Natural killer cell (primary cell): ENCODE measurements around the gene TBATA. TPM values are rescaled to one million over a fixed set of nuclear protein-coding genes. Genes with fewer than 3 reads are reported as not detected.

ENCODE experiments used
- ATAC-seq, 3 donors: fragments of 150-1000 bp in 2 of 3; fragments of 200-7000 bp in 1 of 3; cut with Tn5 transposase; 1 replicate in 1 of 3; 2 replicates in 2 of 3; pipeline ENCODE4 v1.10.0; 2021; ENCODE audit warnings: mild to moderate bottlenecking in 2 of 3, moderate library complexity in 2 of 3
- DNase-seq, 2 donors: peaks; one replicate each; pipeline versions ENCODE4 v3.0.0 to v3.0.0-alpha.2; 2013 to 2021; ENCODE audit warnings: mixed read lengths in 1 of 2
- H3K27ac ChIP-seq: one replicate; pipeline ENCODE4 v1.5.1; 2013; ENCODE audit warnings: mild to moderate bottlenecking, low read length
- H3K27me3 ChIP-seq: one replicate; pipeline ENCODE4 v1.6.1; 2013; ENCODE audit warnings: low read length; ENCODE audit not compliant: control insufficient read depth, insufficient read depth
- H3K36me3 ChIP-seq: one replicate; pipeline ENCODE4 v1.6.1; 2013; ENCODE audit warnings: low read length; ENCODE audit not compliant: control insufficient read depth, insufficient read depth
- H3K4me1 ChIP-seq: one replicate; pipeline ENCODE4 v1.6.1; 2013; ENCODE audit warnings: low read length; ENCODE audit not compliant: control insufficient read depth, insufficient read depth
- H3K4me3 ChIP-seq: one replicate; pipeline ENCODE4 v1.5.1; 2013; ENCODE audit warnings: low read length
- H3K9me3 ChIP-seq: one replicate; pipeline ENCODE4 v1.6.1; 2013; ENCODE audit warnings: low read length; ENCODE audit not compliant: control insufficient read depth, insufficient read depth
- H3K27ac Mint-ChIP-seq, 2 donors: one replicate each; pipeline ENCODE4 v1.8.0; 2022; ENCODE audit warnings: mild to moderate bottlenecking in 2 of 2, mixed read lengths in 2 of 2, moderate library complexity in 1 of 2
- H3K27me3 Mint-ChIP-seq, 2 donors: one replicate each; pipeline ENCODE4 v1.8.0; 2022; ENCODE audit warnings: low read depth in 2 of 2, mixed read lengths in 2 of 2
- H3K36me3 Mint-ChIP-seq: one replicate; pipeline ENCODE4 v1.8.0; 2022; ENCODE audit warnings: mixed read lengths
- H3K4me1 Mint-ChIP-seq, 2 donors: one replicate each; pipeline ENCODE4 v1.8.0; 2022; ENCODE audit warnings: mixed read lengths in 2 of 2
- H3K4me3 Mint-ChIP-seq: one replicate; pipeline ENCODE4 v1.8.0; 2022; ENCODE audit warnings: mild to moderate bottlenecking, moderate library complexity, mixed read lengths
- H3K9me3 Mint-ChIP-seq, 2 donors: one replicate each; pipeline ENCODE4 v1.8.0; 2022; ENCODE audit warnings: mixed read lengths in 2 of 2
- WGBS: methylation state at CpG from one replicate; pipeline ENCODE4 v1.1.7; 2013; ENCODE audit warnings: missing lambda C conversion rate; ENCODE audit not compliant: insufficient coverage; 5-methylcytosine and 5-hydroxymethylcytosine counted together
- intact Hi-C: fragments of 100-400 bp; cut with micrococcal nuclease; formaldehyde crosslinking; loops from one replicate; pipeline ENCODE4 v1.14.2; 2022
- total RNA-seq, 4 donors: library from RNA; stranded (reverse); fragments of 120-200 nt in 1 of 4; gene quantifications; one replicate each; pipeline versions ENCODE4 v1.2.3 to v1.2.4, GENCODE V29; 2013 to 2022
- TF ChIP-seq, protein P1 (sequence below): fragments of 200-600 bp; IDR thresholded peaks from one replicate; pipeline ENCODE4 v1.8.0; 2022; ENCODE audit warnings: antibody characterized with exemption

The TBATA gene
- total RNA-seq, 3 donors from 2014 or later (not counting 1 experiment from before 2014, with no cell fraction given) = 0.16 TPM; not detected in 2

DNA sequence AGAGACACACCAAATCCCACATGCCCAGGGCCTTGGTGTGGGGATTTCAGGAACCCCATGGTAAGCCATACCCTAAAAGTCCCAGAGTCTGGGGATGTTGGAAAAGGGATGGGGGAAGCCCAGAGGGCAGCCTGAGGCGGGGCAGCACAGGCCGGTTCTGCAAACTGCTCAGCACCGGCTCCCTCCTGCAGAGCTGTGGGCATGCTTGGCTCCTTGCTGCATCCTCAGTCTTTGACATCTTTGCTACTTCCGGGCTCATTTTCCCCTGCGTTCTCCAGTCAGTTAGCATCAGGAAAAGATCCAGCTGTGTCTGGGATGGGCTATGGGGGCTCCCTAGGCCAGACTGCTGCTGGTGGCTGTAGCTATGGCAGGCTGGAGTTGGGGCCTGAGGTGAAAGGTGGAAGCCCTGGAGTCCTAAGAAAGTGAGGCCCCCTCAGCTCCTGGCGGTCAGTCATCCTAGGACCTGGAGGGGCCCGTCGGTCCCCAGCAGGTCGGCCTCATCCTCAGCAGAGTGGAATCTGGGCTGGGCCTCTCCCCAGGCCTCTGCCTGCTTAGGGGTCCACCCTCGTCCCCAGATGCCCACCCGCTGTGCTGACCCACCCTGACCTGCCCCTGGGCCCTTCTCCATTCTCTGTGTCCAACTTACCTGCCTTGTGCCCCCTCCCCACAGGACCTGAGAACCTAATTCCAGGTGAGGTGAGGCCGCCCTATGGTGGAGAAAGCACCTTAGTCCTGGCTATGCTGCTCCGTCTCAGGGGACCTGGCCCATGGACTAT, 9.3 kb downstream of the TBATA start:
- DNase-seq = peak in 1 of 2 donors; percentile 12

DNA sequence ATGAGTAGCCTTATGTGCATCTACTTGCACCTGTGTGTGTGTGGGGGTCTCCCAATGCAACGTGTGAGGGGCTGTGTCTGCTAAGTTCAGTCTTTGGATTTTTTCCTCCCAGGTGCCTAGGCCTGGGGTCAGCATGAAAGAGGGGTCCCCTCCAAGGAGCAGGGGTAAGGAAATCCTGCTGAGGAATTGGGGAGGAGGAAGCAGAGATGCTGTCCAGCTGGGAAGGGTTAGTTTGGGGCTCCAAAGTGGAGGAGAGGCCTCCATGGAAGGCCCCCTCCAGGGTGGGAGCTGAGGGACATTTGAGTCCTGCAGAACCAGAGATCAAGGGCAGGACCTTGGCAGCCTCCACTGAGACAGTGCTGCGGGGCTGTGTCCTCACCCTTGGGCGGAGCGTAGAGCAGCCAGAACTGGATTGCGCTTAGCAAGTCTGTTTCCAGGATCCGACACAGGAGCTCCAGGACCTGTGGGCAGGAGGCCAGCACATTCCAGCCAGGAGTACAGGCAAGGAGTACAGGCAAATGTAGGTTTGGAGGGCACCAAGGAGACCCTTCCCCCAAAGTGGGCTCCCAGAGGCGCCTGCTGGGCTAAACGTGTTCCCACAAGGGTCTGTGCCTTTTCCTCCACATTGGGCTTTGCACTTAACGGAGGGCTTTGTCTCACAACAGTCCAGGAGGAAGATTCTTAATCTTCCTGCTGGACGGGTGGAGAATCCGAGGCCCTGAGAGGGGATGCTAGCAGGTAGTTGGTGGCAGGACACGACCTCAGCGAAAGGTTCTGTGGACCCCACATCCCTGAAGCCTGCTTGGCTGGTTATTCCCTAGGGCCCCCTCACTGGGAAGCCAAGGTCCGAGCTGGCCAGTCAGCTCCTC, 10.1 kb downstream of the TBATA start:
- no peak for ATAC-seq
- H3K27ac Mint-ChIP-seq = no peak overlapping the region

More for the DNA sequence above, 9.3 kb downstream of the TBATA start:
- TF ChIP-seq, protein P1, sequence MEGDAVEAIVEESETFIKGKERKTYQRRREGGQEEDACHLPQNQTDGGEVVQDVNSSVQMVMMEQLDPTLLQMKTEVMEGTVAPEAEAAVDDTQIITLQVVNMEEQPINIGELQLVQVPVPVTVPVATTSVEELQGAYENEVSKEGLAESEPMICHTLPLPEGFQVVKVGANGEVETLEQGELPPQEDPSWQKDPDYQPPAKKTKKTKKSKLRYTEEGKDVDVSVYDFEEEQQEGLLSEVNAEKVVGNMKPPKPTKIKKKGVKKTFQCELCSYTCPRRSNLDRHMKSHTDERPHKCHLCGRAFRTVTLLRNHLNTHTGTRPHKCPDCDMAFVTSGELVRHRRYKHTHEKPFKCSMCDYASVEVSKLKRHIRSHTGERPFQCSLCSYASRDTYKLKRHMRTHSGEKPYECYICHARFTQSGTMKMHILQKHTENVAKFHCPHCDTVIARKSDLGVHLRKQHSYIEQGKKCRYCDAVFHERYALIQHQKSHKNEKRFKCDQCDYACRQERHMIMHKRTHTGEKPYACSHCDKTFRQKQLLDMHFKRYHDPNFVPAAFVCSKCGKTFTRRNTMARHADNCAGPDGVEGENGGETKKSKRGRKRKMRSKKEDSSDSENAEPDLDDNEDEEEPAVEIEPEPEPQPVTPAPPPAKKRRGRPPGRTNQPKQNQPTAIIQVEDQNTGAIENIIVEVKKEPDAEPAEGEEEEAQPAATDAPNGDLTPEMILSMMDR = no peak
- Histone ChIP-seq H3K36me3 (no peaks in the 10 kb centered on the region), H3K27me3 (no peaks in the 10 kb centered on the region), H3K9me3 (no peaks in the 10 kb centered on the region), H3K27ac (no peak overlapping the region), H3K4me1 (no peaks in the 10 kb centered on the region), H3K4me3 (no peak overlapping the region)
- intact Hi-C loops = no loop called here
- Mint-ChIP-seq H3K36me3 (no peaks in the 10 kb centered on the region), H3K9me3 (no peaks in the 10 kb centered on the region), H3K27me3 (no peaks in the 10 kb centered on the region), H3K4me3 (no peak overlapping the region), H3K27ac (no peak overlapping the region), H3K4me1 (peaks cover 0 to 4% of the 10 kb centered on the region in 2 donors)
- no peak for ATAC-seq
- 90% methylated on average over 13 of the region's 13 CpGs for WGBS

DNA sequence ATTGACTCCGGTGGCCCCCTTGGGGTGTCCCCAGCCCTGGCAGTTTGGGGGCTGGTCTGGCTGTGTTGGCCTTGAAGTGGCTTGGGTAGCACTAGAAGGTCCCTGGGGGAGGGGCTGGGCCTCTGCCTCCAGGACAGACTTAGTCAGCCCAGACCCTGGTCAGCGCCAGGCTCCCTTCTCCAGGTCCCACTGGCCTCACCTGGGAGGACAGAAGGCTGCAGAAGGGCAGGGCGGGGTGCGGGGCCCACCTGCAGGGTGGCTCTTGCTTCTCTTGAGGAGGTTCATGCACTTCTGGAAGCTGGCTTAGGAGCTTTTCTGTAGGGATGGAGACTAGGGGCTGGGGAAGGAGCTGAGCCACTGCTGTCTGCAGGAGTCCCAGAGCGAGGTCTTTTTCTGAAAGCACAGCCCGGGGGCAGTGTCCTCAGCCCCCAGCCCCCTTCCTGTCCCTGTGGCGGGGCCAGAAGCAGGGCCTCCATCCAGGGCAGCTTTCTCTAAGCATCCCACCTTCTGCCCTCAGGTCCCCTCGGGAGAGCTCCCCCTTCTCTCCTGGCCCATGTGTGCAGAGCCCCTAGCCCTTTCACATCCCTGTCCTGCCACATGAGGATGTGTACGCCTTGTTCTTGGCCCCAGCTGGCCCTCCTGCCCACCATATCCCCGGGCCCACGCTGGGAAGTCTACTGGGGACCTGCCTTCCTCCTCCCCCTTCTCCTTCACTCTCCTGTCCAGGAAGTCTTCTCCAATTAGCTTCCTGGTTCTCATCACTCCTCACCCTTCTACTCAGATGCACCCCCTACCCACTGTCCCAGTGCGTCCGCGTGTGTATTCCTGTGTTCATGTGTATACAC, 11.0 kb downstream of the TBATA start:
- no peaks in the 10 kb centered on the region for H3K4me1 ChIP-seq
- ATAC-seq = no peak
- Mint-ChIP-seq H3K4me3 (no peak overlapping the region), H3K9me3 (no peaks in the 10 kb centered on the region), H3K4me1 (peaks cover 0 to 4% of the 10 kb centered on the region in 2 donors), H3K27ac (no peak overlapping the region), H3K36me3 (no peaks in the 10 kb centered on the region), H3K27me3 (no peaks in the 10 kb centered on the region)
- no peaks in the 10 kb centered on the region for H3K9me3 ChIP-seq
- DNase-seq = peak in 1 of 2 donors; percentile 11
- H3K4me3 ChIP-seq = no peak overlapping the region
- no peaks in the 10 kb centered on the region for H3K27me3 ChIP-seq
- H3K27ac ChIP-seq = no peak overlapping the region
- WGBS = 85% methylated on average over 14 of the region's 14 CpGs
- H3K36me3 ChIP-seq = no peaks in the 10 kb centered on the region
- TF ChIP-seq, protein P1 = no peak
- intact Hi-C loops = no loop called here

More for the DNA sequence above, 10.1 kb downstream of the TBATA start:
- H3K36me3 ChIP-seq = no peaks in the 10 kb centered on the region
- Mint-ChIP-seq H3K4me3 (no peak overlapping the region), H3K4me1 (peaks cover 0 to 4% of the 10 kb centered on the region in 2 donors), H3K27me3 (no peaks in the 10 kb centered on the region), H3K36me3 (no peaks in the 10 kb centered on the region), H3K9me3 (no peaks in the 10 kb centered on the region)
- H3K27ac ChIP-seq = no peak overlapping the region
- no peaks in the 10 kb centered on the region for H3K27me3 ChIP-seq
- H3K4me1 ChIP-seq = no peaks in the 10 kb centered on the region
- TF ChIP-seq, protein P1 = no peak
- intact Hi-C loops = no loop called here
- WGBS = 87% methylated on average over 13 of the region's 14 CpGs
- H3K4me3 ChIP-seq = no peak overlapping the region
- DNase-seq = no peak
- H3K9me3 ChIP-seq = no peaks in the 10 kb centered on the region
